ENCODE data around the gene ZNF485.

DNA sequence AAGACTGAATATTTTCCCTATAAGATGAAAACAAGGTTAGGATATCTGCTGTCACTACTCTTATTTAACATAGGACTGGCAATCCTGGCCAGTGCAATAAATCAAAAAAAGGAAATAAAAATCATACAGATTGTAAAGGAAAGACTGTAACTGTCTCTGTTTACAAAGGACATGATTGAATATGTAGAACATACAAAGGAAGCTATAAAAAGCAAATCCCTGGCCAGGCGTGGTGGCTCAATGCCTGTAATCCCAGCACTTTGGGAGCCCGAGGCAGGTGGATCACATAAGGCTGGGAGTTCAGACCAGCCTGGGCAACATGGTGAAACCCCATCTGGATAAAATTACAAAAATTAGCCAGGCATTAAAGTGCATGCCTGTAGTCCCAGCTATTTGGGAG lies 15.8 kb downstream of the ZNF485 start:
- TF ChIP-seq, protein P1, sequence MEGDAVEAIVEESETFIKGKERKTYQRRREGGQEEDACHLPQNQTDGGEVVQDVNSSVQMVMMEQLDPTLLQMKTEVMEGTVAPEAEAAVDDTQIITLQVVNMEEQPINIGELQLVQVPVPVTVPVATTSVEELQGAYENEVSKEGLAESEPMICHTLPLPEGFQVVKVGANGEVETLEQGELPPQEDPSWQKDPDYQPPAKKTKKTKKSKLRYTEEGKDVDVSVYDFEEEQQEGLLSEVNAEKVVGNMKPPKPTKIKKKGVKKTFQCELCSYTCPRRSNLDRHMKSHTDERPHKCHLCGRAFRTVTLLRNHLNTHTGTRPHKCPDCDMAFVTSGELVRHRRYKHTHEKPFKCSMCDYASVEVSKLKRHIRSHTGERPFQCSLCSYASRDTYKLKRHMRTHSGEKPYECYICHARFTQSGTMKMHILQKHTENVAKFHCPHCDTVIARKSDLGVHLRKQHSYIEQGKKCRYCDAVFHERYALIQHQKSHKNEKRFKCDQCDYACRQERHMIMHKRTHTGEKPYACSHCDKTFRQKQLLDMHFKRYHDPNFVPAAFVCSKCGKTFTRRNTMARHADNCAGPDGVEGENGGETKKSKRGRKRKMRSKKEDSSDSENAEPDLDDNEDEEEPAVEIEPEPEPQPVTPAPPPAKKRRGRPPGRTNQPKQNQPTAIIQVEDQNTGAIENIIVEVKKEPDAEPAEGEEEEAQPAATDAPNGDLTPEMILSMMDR (IDR thresholded peaks at IDR 0.05): no peak
- TF ChIP-seq POLR2A (IDR thresholded peaks at IDR 0.05): no peak
